Measurements from ENCODE around the gene TPK1. TPM values are rescaled to one million over a fixed set of nuclear protein-coding genes. Genes with fewer than 3 reads are reported as not detected.

TPK1 gene
- total RNA-seq, 4 donors from 2014 or later = 0.59 to 178 (median 8.8) TPM

DNA sequence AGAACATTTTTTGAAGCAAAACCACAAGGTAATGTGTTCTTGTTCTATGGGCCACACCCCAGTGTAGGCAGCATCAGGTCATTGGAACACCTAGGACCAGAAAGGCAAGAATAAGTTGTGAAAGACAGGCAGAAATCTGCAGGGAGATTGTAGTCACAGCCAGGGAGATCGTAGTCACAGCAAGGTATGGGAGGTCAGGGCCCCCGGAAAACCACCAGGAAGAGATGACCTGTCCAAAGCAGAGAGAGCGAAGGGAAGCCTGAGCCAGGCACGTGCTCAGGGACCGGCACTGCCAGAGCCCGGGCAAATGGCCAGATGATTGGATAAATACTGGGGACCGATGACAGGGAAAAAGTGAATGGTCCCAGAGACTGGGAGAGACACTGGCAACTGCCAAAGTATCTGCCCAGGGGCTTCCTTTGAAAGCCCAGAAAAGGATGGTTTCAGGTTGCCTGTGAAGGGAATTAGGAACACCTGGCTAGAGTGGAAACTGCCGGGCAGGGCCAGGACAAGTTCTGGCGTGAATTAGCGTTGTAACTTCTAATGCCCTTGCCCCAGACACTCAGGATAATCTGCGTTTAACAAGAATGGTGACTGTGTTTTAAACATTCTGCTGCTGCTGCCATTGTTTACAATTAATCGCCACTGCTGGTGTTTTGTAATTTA is 428.5 kb downstream of the TPK1 start:
- TF ChIP-seq CTCF (IDR thresholded peaks at IDR 0.05) (no peak), POLR2A (IDR thresholded peaks at IDR 0.05) (no peak)
- Histone ChIP-seq H3K4me3 (no peak overlapping the region), H3K4me1 (no peaks in the 10 kb centered on the region), H3K36me3 (no peaks in the 10 kb centered on the region), H3K27me3 (no peaks in the 10 kb centered on the region), H3K27ac (no peak overlapping the region), H3K9me3 (no peaks in the 10 kb centered on the region)
- DNase-seq = no peak
- intact Hi-C loops (cut with DNase I; ENCODE audit: low total_unique reads) = loop anchor here (5.0 kb wide), 1 partner anchor 245 kb away; no protein-coding TSS in a partner anchor

GRCh38 chr7:144404946-144405345 is 430.9 kb downstream of the TPK1 start:
- intact Hi-C loops (cut with DNase I; ENCODE audit: low total_unique reads) = loop anchor here (5.0 kb wide), 1 partner anchor 243 kb away; no protein-coding TSS in a partner anchor
- Histone ChIP-seq H3K27ac (no peak overlapping the region), H3K36me3 (no peaks in the 10 kb centered on the region), H3K4me1 (no peaks in the 10 kb centered on the region), H3K4me3 (no peak overlapping the region), H3K27me3 (no peaks in the 10 kb centered on the region), H3K9me3 (no peaks in the 10 kb centered on the region)
- TF ChIP-seq CTCF (IDR thresholded peaks at IDR 0.05) = no peak
- TF ChIP-seq POLR2A (IDR thresholded peaks at IDR 0.05) = no peak
- DNase-seq = no peak

GRCh38 chr7:144403649-144404061 is 432.2 kb downstream of the TPK1 start, which contains the start of gene NOBOX:
Gene NOBOX, minus strand, starts transcription at chr7:144403693.
- Histone ChIP-seq H3K27ac (no peak within 1 kb of the TSS), H3K36me3 (no peaks in the 10 kb centered on the region), H3K27me3 (no peaks in the 10 kb centered on the region), H3K4me3 (no peak within 1 kb of the TSS), H3K9me3 (no peaks in the 10 kb centered on the region), H3K4me1 (no peaks in the 10 kb centered on the region)
- DNase-seq = no peak
- TF ChIP-seq POLR2A (IDR thresholded peaks at IDR 0.05) (no peak), CTCF (IDR thresholded peaks at IDR 0.05) (no peak)
- intact Hi-C loops (cut with DNase I; ENCODE audit: low total_unique reads) = no loop called here

- Histone ChIP-seq H3K27ac (no peak overlapping the region), H3K9me3 (no peaks in the 10 kb centered on the region), H3K36me3 (no peaks in the 10 kb centered on the region), H3K4me3 (no peak overlapping the region), H3K4me1 (no peaks in the 10 kb centered on the region), H3K27me3 (no peaks in the 10 kb centered on the region)
- no peak for DNase-seq
- TF ChIP-seq CTCF (IDR thresholded peaks at IDR 0.05) (no peak), POLR2A (IDR thresholded peaks at IDR 0.05) (no peak)
- intact Hi-C loops (cut with DNase I; ENCODE audit: low total_unique reads) = no loop called here
These were observed 432.8 kb downstream of the TPK1 start for GRCh38 chr7:144403102-144403501.

Small RNA genes within 50 kb of the gene (small RNA-seq; reads per million reads assigned to genes)
- not detected for gene RNU6ATAC40P

Data from uterus (tissue), 4 donors.